ENCODE data around the gene F2.

The F2 gene

GRCh38 chr11:46697723-46698122, 21.3 kb upstream of the F2 start:
- Histone ChIP-seq H3K4me1 (ENCODE audit: control insufficient read depth in 2 of 2, insufficient read depth in 1 of 2, low read depth in 1 of 2, low read length in 2 of 2) (peaks cover 3 to 4% of the 10 kb centered on the region in 2 donors), H4K91ac (ENCODE audit: low read depth, low read length, poor library complexity) (no peak overlapping the region), H3K23ac (ENCODE audit: low read depth, low read length, poor library complexity) (no peak overlapping the region), H3K9me3 (replicated peaks in 1 of 2; ENCODE audit: control insufficient read depth in 2 of 2, insufficient read depth in 1 of 2, low read depth in 1 of 2, low read length in 2 of 2) (no peaks in the 10 kb centered on the region), H3K79me1 (ENCODE audit: low read depth, low read length) (peaks cover 9% of the 10 kb centered on the region), H3K4ac (ENCODE audit: low read length) (no peak overlapping the region), H2BK12ac (ENCODE audit: low read length) (no peak overlapping the region), H2AFZ (ENCODE audit: low read length) (no peak overlapping the region), H3K27ac (replicated peaks; ENCODE audit: low read length) (no peak overlapping the region), H2AK5ac (ENCODE audit: low read depth, low read length) (no peak overlapping the region), H2BK15ac (ENCODE audit: low read length) (no peak overlapping the region), H3K27me3 (ENCODE audit: control insufficient read depth in 3 of 3, insufficient read depth in 3 of 3, low read depth in 1 of 3, low read length in 3 of 3) (no peaks in the 10 kb centered on the region), H3K36me3 (replicated peaks in 1 of 2; ENCODE audit: control insufficient read depth in 2 of 2, insufficient read depth in 2 of 2, low read length in 2 of 2) (peaks cover 18 to 35% of the 10 kb centered on the region in 2 donors), H3K9ac (ENCODE audit: low read depth, low read length, poor library complexity) (no peak overlapping the region), H3K18ac (ENCODE audit: low read length) (no peak overlapping the region), H3K4me3 (ENCODE audit: low read length in 2 of 2) (no peak overlapping the region), H2BK120ac (ENCODE audit: low read depth, low read length) (no peak overlapping the region), H3K4me2 (ENCODE audit: insufficient read depth, low read length, poor library complexity, severe bottlenecking) (no peak overlapping the region), H3K14ac (ENCODE audit: low read length) (no peak overlapping the region), H2BK5ac (ENCODE audit: low read length) (peak overlapping the region; percentile 57), H4K8ac (ENCODE audit: low read depth, low read length) (no peak overlapping the region)
- DNase-seq (ENCODE audit: low spot score): no peak
- no CpG with 5 or more reads among the region's 2 CpGs for WGBS, 2 donors (ENCODE audit: extremely low coverage in 2 of 2, insufficient read length in 2 of 2, insufficient replicate concordance in 1 of 2)

- H2BK5ac ChIP-seq (ENCODE audit: low read length): no peak overlapping the region
- H3K4me2 ChIP-seq (ENCODE audit: insufficient read depth, low read length, poor library complexity, severe bottlenecking): no peak overlapping the region
- H2BK15ac ChIP-seq (ENCODE audit: low read length): no peak overlapping the region
- no peak overlapping the region for H4K8ac ChIP-seq (ENCODE audit: low read depth, low read length)
- no peak overlapping the region for H2AFZ ChIP-seq (ENCODE audit: low read length)
- no peak overlapping the region for H3K27ac ChIP-seq (replicated peaks; ENCODE audit: low read length)
- H3K9ac ChIP-seq (ENCODE audit: low read depth, low read length, poor library complexity): no peak overlapping the region
- H3K27me3 ChIP-seq (ENCODE audit: control insufficient read depth in 3 of 3, insufficient read depth in 3 of 3, low read depth in 1 of 3, low read length in 3 of 3): no peaks in the 10 kb centered on the region
- H3K4me1 ChIP-seq (ENCODE audit: control insufficient read depth in 2 of 2, insufficient read depth in 1 of 2, low read depth in 1 of 2, low read length in 2 of 2): peaks cover 3 to 4% of the 10 kb centered on the region in 2 donors
- no CpG with 5 or more reads among the region's 1 CpG for WGBS, 2 donors (ENCODE audit: extremely low coverage in 2 of 2, insufficient read length in 2 of 2, insufficient replicate concordance in 1 of 2)
- H3K36me3 ChIP-seq (replicated peaks in 1 of 2; ENCODE audit: control insufficient read depth in 2 of 2, insufficient read depth in 2 of 2, low read length in 2 of 2): peaks cover 22 to 38% of the 10 kb centered on the region in 2 donors
- no peak overlapping the region for H2BK120ac ChIP-seq (ENCODE audit: low read depth, low read length)
- DNase-seq (ENCODE audit: low spot score): no peak
- H2AK5ac ChIP-seq (ENCODE audit: low read depth, low read length): no peak overlapping the region
- H3K9me3 ChIP-seq (replicated peaks in 1 of 2; ENCODE audit: control insufficient read depth in 2 of 2, insufficient read depth in 1 of 2, low read depth in 1 of 2, low read length in 2 of 2): no peaks in the 10 kb centered on the region
- H3K4me3 ChIP-seq (ENCODE audit: low read length in 2 of 2): no peak overlapping the region
- no peak overlapping the region for H3K14ac ChIP-seq (ENCODE audit: low read length)
- no peak overlapping the region for H2BK12ac ChIP-seq (ENCODE audit: low read length)
- no peak overlapping the region for H3K18ac ChIP-seq (ENCODE audit: low read length)
- H4K91ac ChIP-seq (ENCODE audit: low read depth, low read length, poor library complexity): no peak overlapping the region
- peaks cover 9% of the 10 kb centered on the region for H3K79me1 ChIP-seq (ENCODE audit: low read depth, low read length)
- H3K4ac ChIP-seq (ENCODE audit: low read length): no peak overlapping the region
- H3K23ac ChIP-seq (ENCODE audit: low read depth, low read length, poor library complexity): no peak overlapping the region
These were observed 20.4 kb upstream of the F2 start for GRCh38 chr11:46698597-46698996.

GRCh38 chr11:46700241-46701077, 18.6 kb upstream of the F2 start, which contains the start of the genes ARHGAP1 and ZNF408:
Gene ARHGAP1, minus strand, starts transcription at chr11:46700619. Its CDS starts 4,512 bp downstream, at chr11:46696107.
Gene ZNF408, plus strand, starts transcription at chr11:46701031. Its CDS starts 17 bp downstream, at chr11:46701048.
- Histone ChIP-seq H2AK5ac (ENCODE audit: low read depth, low read length) (peak within 1 kb of the TSS; percentile 36), H2AFZ (ENCODE audit: low read length) (peak within 1 kb of the TSS; percentile 98), H3K27me3 (ENCODE audit: control insufficient read depth in 3 of 3, insufficient read depth in 3 of 3, low read depth in 1 of 3, low read length in 3 of 3) (no peaks in the 10 kb centered on the region), H3K9ac (ENCODE audit: low read depth, low read length, poor library complexity) (peak within 1 kb of the TSS; percentile 90), H2BK12ac (ENCODE audit: low read length) (no peak within 1 kb of the TSS), H3K14ac (ENCODE audit: low read length) (no peak within 1 kb of the TSS), H4K8ac (ENCODE audit: low read depth, low read length) (no peak within 1 kb of the TSS), H3K18ac (ENCODE audit: low read length) (peak within 1 kb of the TSS; percentile 96), H3K4me2 (ENCODE audit: insufficient read depth, low read length, poor library complexity, severe bottlenecking) (peak within 1 kb of the TSS; percentile 86), H3K4me1 (ENCODE audit: control insufficient read depth in 2 of 2, insufficient read depth in 1 of 2, low read depth in 1 of 2, low read length in 2 of 2) (peaks cover 3 to 4% of the 10 kb centered on the region in 2 donors), H2BK15ac (ENCODE audit: low read length) (no peak within 1 kb of the TSS), H3K27ac (replicated peaks; ENCODE audit: low read length) (peak within 1 kb of the TSS; percentile 80), H3K23ac (ENCODE audit: low read depth, low read length, poor library complexity) (peak within 1 kb of the TSS; percentile 90), H2BK5ac (ENCODE audit: low read length) (peak within 1 kb of the TSS; percentile 88), H3K36me3 (replicated peaks in 1 of 2; ENCODE audit: control insufficient read depth in 2 of 2, insufficient read depth in 2 of 2, low read length in 2 of 2) (peaks cover 28 to 38% of the 10 kb centered on the region in 2 donors), H4K91ac (ENCODE audit: low read depth, low read length, poor library complexity) (no peak within 1 kb of the TSS), H2BK120ac (ENCODE audit: low read depth, low read length) (no peak within 1 kb of the TSS), H3K4me3 (ENCODE audit: low read length in 2 of 2) (peak within 1 kb of the TSS; percentile 54 to 94), H3K9me3 (replicated peaks in 1 of 2; ENCODE audit: control insufficient read depth in 2 of 2, insufficient read depth in 1 of 2, low read depth in 1 of 2, low read length in 2 of 2) (no peaks in the 10 kb centered on the region), H3K79me1 (ENCODE audit: low read depth, low read length) (peaks cover 5% of the 10 kb centered on the region), H3K4ac (ENCODE audit: low read length) (no peak within 1 kb of the TSS)
- peak; percentile 98 for DNase-seq (ENCODE audit: low spot score)
- no CpG with 5 or more reads among the region's 44 CpGs for WGBS, 2 donors (ENCODE audit: extremely low coverage in 2 of 2, insufficient read length in 2 of 2, insufficient replicate concordance in 1 of 2)

GRCh38 chr11:46701078-46701654, 17.8 kb upstream of the F2 start:
- H2BK12ac ChIP-seq (ENCODE audit: low read length): no peak overlapping the region
- H3K9me3 ChIP-seq (replicated peaks in 1 of 2; ENCODE audit: control insufficient read depth in 2 of 2, insufficient read depth in 1 of 2, low read depth in 1 of 2, low read length in 2 of 2): no peaks in the 10 kb centered on the region
- H3K18ac ChIP-seq (ENCODE audit: low read length): peak overlapping the region; percentile 96
- peak overlapping the region; percentile 54 to 94 for H3K4me3 ChIP-seq (ENCODE audit: low read length in 2 of 2)
- H2BK120ac ChIP-seq (ENCODE audit: low read depth, low read length): no peak overlapping the region
- no CpG with 5 or more reads among the region's 29 CpGs for WGBS, 2 donors (ENCODE audit: extremely low coverage in 2 of 2, insufficient read length in 2 of 2, insufficient replicate concordance in 1 of 2)
- peak overlapping the region; percentile 88 for H2BK5ac ChIP-seq (ENCODE audit: low read length)
- no peak overlapping the region for H2BK15ac ChIP-seq (ENCODE audit: low read length)
- peak overlapping the region; percentile 86 for H3K4me2 ChIP-seq (ENCODE audit: insufficient read depth, low read length, poor library complexity, severe bottlenecking)
- H2AFZ ChIP-seq (ENCODE audit: low read length): peak overlapping the region; percentile 98
- no peak overlapping the region for H3K23ac ChIP-seq (ENCODE audit: low read depth, low read length, poor library complexity)
- H3K27ac ChIP-seq (replicated peaks; ENCODE audit: low read length): no peak overlapping the region
- peak overlapping the region; percentile 90 for H3K9ac ChIP-seq (ENCODE audit: low read depth, low read length, poor library complexity)
- H3K36me3 ChIP-seq (replicated peaks in 1 of 2; ENCODE audit: control insufficient read depth in 2 of 2, insufficient read depth in 2 of 2, low read length in 2 of 2): peaks cover 29 to 40% of the 10 kb centered on the region in 2 donors
- no peak overlapping the region for H4K8ac ChIP-seq (ENCODE audit: low read depth, low read length)
- DNase-seq (ENCODE audit: low spot score): no peak
- no peaks in the 10 kb centered on the region for H3K27me3 ChIP-seq (ENCODE audit: control insufficient read depth in 3 of 3, insufficient read depth in 3 of 3, low read depth in 1 of 3, low read length in 3 of 3)
- H3K79me1 ChIP-seq (ENCODE audit: low read depth, low read length): peaks cover 4% of the 10 kb centered on the region
- no peak overlapping the region for H4K91ac ChIP-seq (ENCODE audit: low read depth, low read length, poor library complexity)
- H3K4ac ChIP-seq (ENCODE audit: low read length): no peak overlapping the region
- H3K14ac ChIP-seq (ENCODE audit: low read length): no peak overlapping the region
- peaks cover 3 to 4% of the 10 kb centered on the region in 2 donors for H3K4me1 ChIP-seq (ENCODE audit: control insufficient read depth in 2 of 2, insufficient read depth in 1 of 2, low read depth in 1 of 2, low read length in 2 of 2)
- H2AK5ac ChIP-seq (ENCODE audit: low read depth, low read length): peak overlapping the region; percentile 36

Data from neuronal stem cell (in vitro differentiated cells).